ENCODE results near the gene MOB3B.

DNA sequence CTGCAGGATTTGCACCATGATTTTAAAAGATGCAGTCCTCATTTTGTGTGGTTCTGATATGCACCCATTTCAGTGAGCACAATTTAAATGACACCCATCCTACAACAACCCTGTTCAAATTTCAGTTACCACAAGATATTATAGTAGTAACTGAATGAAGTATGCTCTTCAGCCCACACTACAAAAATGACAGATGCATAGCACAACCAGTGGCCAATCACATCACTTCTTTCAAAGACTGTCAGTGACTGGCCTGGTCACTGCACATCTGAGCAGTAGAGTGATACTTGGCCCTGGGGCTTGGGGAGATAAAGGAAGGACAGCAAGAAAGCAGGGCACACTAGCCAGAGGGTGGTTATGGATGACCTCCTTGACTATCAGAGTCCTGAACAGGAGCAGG, 25.4 kb downstream of the MOB3B start:
- TF ChIP-seq CTCF (IDR thresholded peaks at IDR 0.05 in 2 of 3, conservative IDR thresholded peaks at IDR 0.05 in 1 of 3; ENCODE audit: control insufficient read depth in 2 of 3, extremely low read depth in 1 of 3, insufficient read depth in 1 of 3, low read depth in 3 of 3, low read length in 3 of 3) (no peak), STAT1 (conservative IDR thresholded peaks at IDR 0.05) (no peak), ZZZ3 (IDR thresholded peaks at IDR 0.05; ENCODE audit: control insufficient read depth, insufficient read length, low read depth) (no peak), JUND (IDR thresholded peaks at IDR 0.05; ENCODE audit: low read depth, low read length) (no peak)
- TF ChIP-seq, protein P1, sequence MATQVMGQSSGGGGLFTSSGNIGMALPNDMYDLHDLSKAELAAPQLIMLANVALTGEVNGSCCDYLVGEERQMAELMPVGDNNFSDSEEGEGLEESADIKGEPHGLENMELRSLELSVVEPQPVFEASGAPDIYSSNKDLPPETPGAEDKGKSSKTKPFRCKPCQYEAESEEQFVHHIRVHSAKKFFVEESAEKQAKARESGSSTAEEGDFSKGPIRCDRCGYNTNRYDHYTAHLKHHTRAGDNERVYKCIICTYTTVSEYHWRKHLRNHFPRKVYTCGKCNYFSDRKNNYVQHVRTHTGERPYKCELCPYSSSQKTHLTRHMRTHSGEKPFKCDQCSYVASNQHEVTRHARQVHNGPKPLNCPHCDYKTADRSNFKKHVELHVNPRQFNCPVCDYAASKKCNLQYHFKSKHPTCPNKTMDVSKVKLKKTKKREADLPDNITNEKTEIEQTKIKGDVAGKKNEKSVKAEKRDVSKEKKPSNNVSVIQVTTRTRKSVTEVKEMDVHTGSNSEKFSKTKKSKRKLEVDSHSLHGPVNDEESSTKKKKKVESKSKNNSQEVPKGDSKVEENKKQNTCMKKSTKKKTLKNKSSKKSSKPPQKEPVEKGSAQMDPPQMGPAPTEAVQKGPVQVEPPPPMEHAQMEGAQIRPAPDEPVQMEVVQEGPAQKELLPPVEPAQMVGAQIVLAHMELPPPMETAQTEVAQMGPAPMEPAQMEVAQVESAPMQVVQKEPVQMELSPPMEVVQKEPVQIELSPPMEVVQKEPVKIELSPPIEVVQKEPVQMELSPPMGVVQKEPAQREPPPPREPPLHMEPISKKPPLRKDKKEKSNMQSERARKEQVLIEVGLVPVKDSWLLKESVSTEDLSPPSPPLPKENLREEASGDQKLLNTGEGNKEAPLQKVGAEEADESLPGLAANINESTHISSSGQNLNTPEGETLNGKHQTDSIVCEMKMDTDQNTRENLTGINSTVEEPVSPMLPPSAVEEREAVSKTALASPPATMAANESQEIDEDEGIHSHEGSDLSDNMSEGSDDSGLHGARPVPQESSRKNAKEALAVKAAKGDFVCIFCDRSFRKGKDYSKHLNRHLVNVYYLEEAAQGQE (IDR thresholded peaks at IDR 0.05; ENCODE audit: low read depth, low read length): no peak

All from GM12878 (cell line).